Measurements from ENCODE around the gene OR4C3. TPM values are rescaled to one million over a fixed set of nuclear protein-coding genes. Genes with fewer than 3 reads are reported as not detected.

Gene OR4C3
- not detected for total RNA-seq

GRCh38 chr11:48324620-48325019 is at the start of gene OR4C3:
Gene OR4C3, plus strand, starts transcription at chr11:48324920. Its CDS starts 102 bp downstream, at chr11:48325022.

GRCh38 chr11:48305923-48306322 is 18.8 kb upstream of the OR4C3 start, which contains the start of gene OR4S1:
Gene OR4S1, plus strand, starts transcription at chr11:48306223. Its CDS starts 0 bp downstream, at chr11:48306223.

GRCh38 chr11:48366365-48366764 is 41.6 kb downstream of the OR4C3 start, which contains the start of gene OR4C5:
Gene OR4C5, minus strand, starts transcription at chr11:48366465. Its CDS starts 0 bp downstream, at chr11:48366465.

Other genes starting within 250 kb of the OR4C3 start
- gene OR4B1, start 108.1 kb upstream of the OR4C3 start, total RNA-seq: not detected
- not detected for gene OR4X2, start 79.8 kb upstream of the OR4C3 start, total RNA-seq
- gene OR4X1, start 61.1 kb upstream of the OR4C3 start, total RNA-seq: not detected
- gene OR4S1, start 18.7 kb upstream of the OR4C3 start, total RNA-seq: not detected
- gene OR4C5, start 41.5 kb downstream of the OR4C3 start, total RNA-seq: not detected
- gene OR4A47, start 163.9 kb downstream of the OR4C3 start, total RNA-seq: not detected

Measured in diencephalon (tissue), 1 donor.